Esophagus muscularis mucosa (tissue), 4 donors: ENCODE data around the gene RAD17.

Source experiments
- CTCF ChIP-seq, 3 experiments: fragments of 200-600 bp in 2 of 3; fragments of 450-650 bp in 1 of 3; sonication (generic) in 2 of 3; IDR thresholded peaks; one replicate each; pipeline ENCODE4 v1.5.1; 2017 to 2019; ENCODE audit warnings: antibody characterized with exemption in 3 of 3, mild to moderate bottlenecking in 2 of 3, moderate library complexity in 1 of 3
- EP300 ChIP-seq: sonication (generic); formaldehyde crosslinking; IDR thresholded peaks from one replicate; pipeline ENCODE4 v1.6.1; 2017; ENCODE audit warnings: antibody characterized with exemption
- POLR2A ChIP-seq: fragments of 450-650 bp; IDR thresholded peaks from one replicate; pipeline ENCODE4 v1.6.1; 2017; ENCODE audit warnings: antibody characterized with exemption, moderate library complexity, mild to moderate bottlenecking, low read depth
- POLR2AphosphoS5 ChIP-seq, 2 donors: sonication (generic); formaldehyde crosslinking; IDR thresholded peaks; one replicate each; pipeline ENCODE4 v1.6.1; 2017; ENCODE audit warnings: antibody characterized with exemption in 2 of 2

- TF ChIP-seq CTCF (IDR thresholded peaks at IDR 0.05) (no peak), POLR2A (no peak), POLR2AphosphoS5 (IDR thresholded peaks at IDR 0.05) (no peak), EP300 (no peak)
Observed at GRCh38 chr5:69343083-69343482, 26.5 kb upstream of the RAD17 start.
